GM21360 (cell line): ENCODE data around the gene ZNF230.
A peak's percentile ranks its signal among the peaks of the same experiment; 100 is the strongest.

Experiments used
- ATAC-seq: cut with Tn5 transposase; IDR thresholded peaks from one replicate; pipeline ENCODE4 v1.9.1; 2021; ENCODE audit warnings: mild to moderate bottlenecking, moderate library complexity; ENCODE audit not compliant: unreplicated experiment

The ZNF230 gene

DNA sequence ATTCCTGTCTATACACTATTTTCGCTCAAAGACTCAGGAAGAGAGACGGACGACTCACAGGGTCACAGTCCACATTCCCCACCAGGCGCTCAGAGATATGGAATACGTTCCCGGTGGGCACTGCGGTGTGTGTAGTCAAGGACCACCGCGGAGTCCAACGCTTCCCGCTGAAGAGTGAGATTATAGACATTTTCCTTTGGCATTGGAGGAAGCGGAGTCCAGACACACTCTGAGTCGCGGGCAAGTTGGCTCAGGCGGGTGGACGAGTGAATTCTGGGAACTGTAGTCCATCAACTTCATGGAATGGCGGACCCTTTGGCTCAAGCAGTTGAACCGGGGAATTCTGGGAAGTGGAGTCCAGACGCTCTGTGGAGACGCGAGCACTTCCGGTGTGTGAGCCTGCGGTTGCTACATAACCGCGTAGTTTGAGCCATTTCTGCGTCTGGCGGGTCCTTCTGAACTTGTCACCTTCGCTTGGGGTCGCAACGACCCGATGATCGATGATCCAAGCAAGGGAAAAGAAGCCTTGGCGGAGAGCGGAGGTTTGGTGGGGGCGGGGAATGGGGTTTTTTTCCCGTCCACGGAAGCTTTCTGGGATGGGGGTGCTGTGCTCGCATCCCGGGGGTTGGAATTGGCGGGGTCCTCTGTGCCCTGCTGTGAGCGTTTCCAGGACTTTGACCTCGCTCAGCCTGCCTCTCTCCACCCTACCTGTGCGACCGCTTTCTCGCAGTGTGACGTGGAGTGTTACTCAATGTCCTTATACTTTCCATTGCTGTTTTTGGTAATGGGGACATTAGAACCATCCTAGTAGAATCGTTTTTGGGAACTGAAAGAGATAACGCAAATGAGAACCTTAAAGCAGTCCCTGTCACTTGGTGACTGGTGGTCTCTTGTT, at the start of gene ZNF230:
Gene ZNF230 (plus strand): TSS at position 392 of the 895 bp plus-strand sequence. CDS start 4,122 bp downstream, outside the sequence.
- ATAC-seq = peak; percentile 88

DNA sequence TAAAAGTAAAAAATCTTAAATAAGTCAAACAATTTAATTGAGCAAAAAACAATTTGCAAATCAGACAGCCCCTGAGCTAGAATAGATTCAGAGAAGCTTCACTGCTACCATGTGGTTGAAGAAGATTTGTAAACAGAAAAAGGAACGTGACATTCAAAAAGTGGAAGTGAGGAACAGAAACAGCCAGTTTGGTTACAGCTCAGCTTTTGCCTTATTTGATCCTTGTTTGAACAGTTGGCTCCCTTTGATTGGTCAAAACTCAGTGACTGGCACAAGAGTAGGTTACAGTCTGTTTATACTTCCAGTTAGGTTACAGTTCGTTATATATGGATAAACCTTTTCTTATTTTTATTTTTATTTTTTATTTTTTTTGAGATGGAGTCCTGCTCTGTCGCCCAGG, 45.9 kb upstream of the ZNF230 start:
- no peak for ATAC-seq

DNA sequence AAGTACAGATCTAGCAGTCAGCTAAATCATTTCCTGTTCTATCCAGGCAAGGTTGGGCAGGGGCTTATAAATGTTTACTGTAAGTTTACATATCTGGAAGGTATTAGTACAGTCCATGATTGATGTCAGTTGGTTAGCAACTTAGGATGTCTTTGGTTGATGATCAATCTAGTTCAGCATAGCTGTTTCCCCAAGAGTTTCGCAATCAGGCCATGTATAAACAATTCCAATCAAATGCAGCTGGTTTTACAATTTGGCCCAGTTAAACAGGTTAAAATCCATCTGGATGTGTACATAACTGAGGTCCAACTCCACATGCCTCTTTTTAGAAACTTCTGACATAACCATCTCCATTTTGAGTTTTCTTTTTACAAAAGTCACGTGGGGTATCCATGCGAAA, 44.9 kb upstream of the ZNF230 start:
- no peak for ATAC-seq

DNA sequence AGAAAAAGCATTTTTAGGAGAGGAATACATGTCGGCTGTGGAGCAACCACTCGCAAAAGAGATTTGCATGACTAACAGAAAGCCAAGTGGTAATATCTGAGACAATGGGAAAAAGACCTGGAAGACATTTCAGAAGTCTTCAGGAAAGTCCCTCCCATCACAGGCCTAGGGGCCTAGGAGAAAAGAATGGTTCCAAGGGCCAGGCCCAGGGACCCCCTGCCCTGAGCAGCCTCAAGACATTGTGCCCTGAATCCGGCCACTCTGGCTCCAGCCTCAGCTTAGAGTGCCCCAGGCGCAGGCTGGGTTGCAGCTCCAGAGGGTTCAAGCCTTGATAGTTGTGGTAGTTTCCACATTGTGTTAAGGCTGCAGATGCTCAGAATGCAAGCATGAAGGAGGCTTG, 42.3 kb upstream of the ZNF230 start:
- ATAC-seq = no peak

DNA sequence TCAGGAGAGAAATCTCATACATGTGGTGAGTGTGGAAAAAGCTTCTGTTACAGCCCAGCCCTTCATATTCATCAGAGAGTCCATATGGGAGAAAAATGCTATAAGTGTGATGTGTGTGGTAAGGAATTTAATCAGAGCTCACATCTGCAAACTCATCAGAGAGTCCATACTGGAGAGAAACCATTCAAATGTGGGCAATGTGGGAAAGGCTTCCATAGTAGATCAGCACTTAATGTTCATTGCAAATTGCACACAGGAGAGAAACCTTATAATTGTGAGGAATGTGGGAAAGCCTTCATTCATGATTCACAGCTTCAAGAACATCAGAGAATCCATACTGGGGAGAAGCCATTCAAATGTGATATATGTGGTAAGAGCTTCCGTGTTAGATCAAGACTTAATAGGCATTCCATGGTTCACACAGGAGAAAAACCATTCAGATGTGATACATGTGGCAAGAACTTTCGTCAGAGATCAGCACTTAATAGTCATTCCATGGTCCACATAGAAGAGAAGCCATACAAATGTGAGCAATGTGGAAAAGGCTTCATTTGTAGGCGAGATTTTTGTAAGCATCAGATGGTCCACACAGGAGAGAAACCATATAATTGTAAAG, 36.6 kb upstream of the ZNF230 start:
- no peak for ATAC-seq

DNA sequence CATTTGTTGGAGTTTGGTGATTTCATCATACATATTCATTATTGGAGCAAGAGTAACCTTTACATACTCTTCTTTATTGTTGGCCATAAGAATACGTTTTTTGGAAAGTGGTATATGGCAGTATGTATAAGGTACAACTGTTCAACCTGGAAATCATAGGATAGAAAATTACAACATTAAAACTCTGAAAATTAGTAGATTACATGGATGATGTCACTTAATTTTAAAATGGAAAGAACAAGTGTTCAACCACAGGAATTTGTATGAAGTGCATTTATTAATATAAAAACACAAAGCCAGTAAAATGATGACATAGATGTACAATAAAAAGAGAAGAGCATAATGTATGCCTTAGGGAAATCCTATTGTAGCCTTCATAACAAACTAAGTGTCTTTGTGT, 26.0 kb upstream of the ZNF230 start:
- no peak for ATAC-seq

DNA sequence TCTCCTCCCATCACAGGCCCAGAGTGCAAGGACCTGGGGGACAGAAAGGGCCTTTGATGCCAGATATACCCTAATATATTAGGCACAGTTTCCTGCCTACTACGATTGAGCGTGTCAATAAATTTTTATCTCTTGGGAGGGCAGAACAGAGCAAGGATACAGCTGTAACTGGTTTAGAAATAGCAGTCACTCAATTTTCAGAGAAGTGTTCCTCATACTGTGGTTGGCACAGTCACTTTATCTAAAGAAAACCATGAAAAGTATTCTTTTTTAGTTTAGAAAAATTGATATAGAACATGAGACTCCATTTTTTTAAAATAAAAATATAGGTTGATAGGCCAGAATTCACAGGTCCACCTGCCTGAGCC, 19.2 kb upstream of the ZNF230 start:
- ATAC-seq = no peak

DNA sequence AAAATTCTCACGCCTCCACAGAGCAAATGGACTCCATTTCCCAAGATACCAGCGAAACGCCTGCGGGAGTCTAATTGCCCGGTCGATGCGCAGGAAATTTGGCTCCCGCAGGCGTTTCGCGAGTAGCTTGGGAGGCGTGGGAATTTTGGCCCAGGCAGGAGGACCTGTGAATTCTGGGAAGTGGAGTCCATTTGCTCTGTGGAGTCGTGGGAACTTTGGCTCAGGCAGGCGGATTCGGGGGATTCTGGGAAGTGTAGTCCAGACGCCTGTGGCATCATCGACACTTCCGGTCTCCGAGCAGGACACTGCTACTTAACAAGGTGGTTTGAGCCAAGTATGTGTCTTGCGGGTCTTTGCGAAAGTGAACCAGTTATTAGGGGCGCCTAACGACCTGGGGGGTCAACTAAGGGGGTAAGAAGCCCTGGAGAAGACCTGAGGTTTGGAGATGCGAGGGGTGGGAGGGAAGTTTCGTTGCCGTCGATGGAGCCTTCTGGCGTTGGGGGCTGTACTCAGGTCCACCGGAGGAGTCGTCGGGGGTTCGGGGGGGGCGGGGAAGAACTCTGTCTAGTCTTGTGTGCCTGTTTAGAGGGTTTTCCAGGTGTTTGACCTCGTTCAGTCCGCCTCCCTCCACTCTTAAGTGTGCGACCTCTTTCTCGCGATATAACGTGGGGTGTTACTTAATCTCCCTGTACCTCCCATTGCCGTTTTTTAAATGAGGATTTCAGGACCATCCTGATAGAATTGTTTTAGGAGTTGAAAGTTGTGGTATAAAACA, 18.7 kb upstream of the ZNF230 start, which contains the start of gene ZNF155:
Gene ZNF155 (plus strand): TSS at position 277 of the 775 bp plus-strand sequence. CDS start 4,356 bp downstream, outside the sequence.
- peak; percentile 88 for ATAC-seq

DNA sequence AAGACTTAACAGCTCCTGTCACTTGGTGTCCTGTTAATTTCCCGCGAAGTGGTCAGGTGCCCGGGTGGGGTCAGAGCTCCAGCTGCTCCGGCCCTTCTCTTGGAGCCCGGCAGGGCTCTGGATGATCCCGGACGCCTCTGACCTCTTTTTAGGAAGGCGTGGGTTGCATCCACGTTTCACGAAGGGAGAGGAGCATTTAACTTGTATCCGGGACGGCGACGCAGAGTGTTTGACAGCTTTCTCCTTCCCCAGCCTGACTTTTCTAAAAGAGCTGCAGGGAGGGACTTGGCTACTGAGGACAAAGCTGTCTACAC, 18.1 kb upstream of the ZNF230 start:
- peak; percentile 19 for ATAC-seq

DNA sequence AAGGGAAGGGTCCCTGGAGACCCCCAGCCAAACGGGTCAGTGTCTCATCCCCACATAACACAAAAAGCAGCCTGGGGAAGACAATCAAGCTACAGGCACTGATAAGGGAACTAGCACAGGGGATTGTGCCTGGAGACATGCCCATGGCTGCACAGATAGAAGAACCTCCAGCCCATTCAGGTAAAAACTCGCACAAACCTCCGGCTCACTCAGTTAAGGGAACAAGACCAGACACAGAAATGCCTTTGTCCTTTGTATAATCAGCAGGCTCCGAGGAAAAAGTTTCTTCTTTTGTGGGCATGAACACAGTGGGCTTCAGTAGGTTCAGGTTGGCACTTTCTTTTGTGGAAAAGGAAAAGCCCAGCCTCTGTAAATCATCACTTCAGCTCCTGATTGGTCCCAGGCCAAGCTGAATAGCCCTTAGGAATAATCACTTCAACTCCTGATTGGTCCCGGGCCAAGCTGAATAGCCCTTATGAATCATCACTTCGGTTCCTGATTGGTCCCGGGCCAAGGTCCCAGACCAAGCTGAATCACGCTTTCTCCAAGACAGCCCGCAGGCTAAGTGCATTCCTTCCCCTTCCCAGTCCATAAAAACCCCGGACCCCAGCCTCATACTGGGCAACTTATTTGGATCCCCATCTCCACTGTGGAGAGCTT, 5.0 kb upstream of the ZNF230 start:
- ATAC-seq = no peak

DNA sequence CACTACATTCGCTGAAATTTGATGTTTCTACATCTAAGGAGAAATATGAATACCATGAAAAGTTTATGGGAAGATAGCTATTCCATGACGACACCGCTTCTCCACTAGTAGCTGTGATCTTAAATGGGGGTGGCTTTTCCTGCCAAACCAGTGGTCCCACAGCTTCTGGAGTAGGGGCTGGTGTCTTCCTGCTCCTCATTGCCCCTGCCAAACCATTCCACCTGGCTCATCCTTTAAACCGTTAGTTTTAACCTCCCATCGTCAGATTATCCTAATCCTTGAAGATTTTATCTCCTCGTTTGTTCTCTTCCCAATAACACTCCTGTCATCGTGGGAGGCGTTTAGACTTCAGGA, 568 bp upstream of the ZNF230 start:
- no peak for ATAC-seq

DNA sequence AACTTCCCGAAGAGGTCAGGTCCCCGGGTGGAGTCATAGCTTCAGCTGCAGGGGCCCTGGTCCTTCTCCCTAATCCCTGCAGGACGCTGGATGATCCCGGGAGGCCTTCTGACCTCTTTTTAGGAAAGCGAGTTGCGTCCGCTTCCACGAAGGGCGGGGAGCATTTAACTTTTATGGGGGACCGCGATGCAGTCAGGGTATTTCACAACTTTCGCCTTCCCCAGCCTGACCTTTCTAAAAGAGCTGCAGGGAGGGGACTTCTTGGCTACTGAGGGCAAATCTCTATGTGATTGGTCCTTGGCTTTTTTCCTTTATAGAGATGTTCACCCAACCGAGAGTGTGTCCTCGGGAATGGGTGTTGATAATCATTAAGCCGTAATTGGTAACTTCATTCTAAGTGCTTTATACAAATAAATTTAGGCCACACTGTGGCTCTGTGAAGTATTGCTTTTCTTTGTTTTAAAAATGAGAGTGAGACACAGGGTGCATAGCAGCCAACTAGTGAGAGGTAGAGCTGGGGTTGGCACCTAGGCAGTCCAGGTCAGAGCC, 778 bp downstream of the ZNF230 start:
- ATAC-seq = no peak

DNA sequence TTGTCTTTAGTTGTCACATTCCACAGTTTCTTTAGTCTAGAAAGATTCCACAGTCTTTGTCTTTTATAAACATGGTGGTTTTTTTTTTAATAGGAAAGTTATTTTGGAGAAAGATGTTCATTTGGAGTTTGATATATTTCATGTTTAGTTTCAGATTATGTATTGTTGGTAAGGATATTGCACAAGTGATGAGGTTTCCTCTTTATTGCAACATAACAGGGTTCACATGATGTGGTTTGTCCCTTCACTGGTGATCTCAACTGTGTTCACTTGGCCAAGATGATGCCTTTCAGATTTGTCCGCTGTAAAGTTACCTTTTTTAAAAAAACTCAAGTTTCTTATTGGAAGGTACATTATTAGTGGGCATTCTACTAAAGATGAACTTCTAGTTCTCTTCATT, 3.2 kb downstream of the ZNF230 start:
- no peak for ATAC-seq

DNA sequence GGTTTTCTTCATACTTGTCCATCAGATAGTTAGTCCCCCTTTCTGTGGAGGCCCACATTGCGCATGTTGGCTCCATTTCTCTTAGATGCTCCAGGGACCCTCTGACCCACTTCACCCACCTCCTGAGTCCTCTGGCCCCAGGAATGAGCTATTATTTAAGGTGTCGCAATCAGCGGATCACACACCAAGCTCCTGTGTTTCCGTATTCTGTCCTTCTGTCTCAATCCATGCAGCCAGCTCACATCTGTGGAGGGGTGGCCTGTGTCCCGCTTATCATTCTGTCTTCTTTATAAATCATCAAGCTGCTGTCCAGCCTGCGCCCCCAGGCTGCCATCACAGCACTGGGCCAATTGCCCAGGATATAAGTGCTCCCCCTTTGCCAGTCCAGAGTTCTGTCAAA, 4.7 kb downstream of the ZNF230 start:
- no peak for ATAC-seq

DNA sequence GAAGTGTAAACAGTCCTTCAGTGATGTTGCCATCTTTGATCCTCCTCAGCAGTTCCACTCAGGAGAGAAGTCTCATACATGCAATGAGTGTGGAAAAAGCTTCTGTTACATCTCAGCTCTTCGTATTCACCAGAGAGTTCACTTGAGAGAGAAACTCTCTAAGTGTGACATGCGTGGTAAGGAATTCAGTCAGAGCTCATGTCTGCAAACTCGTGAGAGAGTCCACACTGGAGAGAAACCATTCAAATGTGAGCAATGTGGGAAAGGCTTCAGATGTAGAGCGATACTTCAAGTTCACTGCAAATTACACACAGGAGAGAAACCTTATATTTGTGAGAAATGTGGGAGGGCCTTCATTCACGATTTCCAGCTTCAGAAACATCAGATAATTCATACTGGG, 7.7 kb downstream of the ZNF230 start:
- no peak for ATAC-seq

DNA sequence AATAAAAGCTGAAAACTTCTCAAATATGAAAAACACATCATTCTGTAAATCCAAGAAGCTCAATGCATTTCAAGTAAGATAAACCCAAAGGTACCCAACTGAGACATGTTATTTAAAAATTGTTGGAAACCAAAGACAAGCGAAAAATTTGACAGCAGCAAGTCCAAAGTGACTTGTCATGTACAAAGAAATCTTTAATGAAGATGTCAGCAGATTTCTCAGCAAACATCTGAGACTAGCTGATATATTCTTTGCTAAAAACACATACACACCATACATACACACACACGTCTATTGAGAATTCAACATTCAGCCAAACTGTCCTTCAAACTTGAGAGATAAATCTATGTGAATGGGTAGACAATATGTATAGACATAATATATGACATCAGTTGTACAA, 16.7 kb downstream of the ZNF230 start:
- ATAC-seq = no peak

DNA sequence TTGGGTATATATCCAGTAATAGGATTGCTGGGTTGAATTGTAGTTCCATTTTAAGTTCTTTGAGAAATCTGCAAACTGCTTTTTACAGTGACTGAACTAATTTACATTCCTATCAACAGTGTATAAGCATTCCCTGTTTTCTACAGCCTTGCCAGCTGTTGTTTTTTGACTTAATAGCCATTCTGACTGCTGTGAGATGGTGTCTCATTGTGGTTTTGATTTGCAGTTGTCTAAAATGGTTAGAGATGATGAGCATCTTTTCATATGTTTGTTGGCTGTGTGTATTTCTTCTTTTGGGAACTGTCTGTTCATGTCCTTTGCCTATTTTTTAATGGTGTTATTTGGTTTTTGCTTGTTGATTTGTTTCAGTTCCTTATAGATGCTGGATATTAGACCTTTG, 18.5 kb downstream of the ZNF230 start:
- ATAC-seq = no peak

DNA sequence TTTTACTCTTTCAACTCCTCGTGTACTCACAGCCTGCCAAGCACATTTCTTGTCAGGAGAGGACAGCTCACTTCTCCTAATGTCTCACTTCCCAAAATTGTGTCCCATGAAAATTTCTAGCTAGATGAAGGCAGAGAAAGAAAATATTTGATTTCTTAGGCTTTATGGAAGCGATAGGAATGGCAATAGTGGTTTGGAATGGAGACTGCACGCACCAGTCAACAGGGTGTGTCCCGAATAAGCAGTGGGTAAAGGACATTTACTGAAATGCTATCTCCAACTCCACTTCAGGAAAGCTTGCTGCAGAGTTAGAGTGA, 22.1 kb downstream of the ZNF230 start:
- no peak for ATAC-seq

DNA sequence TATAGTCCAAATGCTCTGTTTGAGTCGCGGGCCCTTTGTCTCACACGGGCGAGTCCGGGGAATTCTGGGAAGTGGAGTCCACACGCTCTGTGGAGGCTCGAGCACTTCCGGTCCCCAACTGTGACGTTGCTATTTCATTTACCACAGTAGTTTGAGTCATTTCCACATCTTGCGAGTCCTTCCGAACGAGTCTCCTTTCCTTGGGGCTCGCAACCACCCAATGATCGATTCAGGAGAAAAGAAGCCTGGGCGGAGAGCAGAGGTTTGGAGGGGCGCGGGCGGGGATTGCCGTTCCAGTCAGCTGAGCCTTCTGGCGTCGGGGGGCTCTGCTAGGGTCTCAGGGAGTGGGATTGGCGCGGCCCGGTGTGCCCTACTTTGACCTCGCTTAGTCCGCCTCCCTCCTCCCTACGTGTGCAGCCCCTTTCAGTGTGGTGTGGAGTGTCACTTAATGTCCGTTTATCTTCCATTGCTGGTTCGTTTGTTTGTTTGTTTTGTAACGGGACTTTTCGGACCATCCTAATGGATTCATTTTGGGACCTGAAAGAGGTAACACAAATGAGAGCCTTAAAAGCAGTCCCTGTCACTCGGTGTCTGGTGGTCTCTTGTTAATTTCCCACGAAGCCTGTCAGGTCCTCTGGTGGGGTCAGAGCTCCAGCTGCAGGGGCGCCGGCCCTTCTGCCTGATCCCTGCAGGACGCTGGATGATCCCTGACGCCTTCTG, 22.6 kb downstream of the ZNF230 start, which contains the start of gene ZNF222:
Gene ZNF222 (plus strand): TSS at position 163 of the 720 bp plus-strand sequence. CDS start 58 bp downstream, at position 221.
- peak; percentile 81 for ATAC-seq

DNA sequence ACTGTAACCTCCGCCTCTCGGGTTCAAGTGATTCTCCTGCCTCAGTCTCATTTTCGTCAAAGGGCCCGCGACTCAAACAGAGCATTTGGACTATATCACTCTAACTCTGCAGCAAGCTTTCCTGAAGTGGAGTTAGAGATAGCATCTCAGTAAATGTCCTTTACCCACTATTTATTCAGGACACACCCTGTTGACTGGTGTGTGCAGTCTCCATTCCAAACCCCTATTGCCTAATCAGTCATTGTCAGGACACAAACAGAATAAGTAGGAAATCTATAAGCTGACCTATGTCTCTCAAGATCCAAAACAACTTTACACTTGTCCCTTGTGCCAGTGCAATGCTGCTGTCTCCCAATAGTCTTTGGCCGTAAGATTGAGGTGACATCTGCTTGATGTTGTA, 23.9 kb downstream of the ZNF230 start:
- no peak for ATAC-seq
